Osteocyte (in vitro differentiated cells): ENCODE data around the gene CTU1. TPM values are rescaled to one million over a fixed set of nuclear protein-coding genes. Genes with fewer than 3 reads are reported as not detected.

Experiments used
- DNase-seq: peaks from one replicate; pipeline ENCODE4 v3.0.0; 2021; ENCODE audit warnings: mixed read lengths; ENCODE audit not compliant: unreplicated experiment; ENCODE audit errors: extremely low spot score
- H3K27ac Mint-ChIP-seq: one replicate; pipeline ENCODE4 v1.8.0; 2021; ENCODE audit warnings: mild to moderate bottlenecking, mixed read lengths; ENCODE audit not compliant: unreplicated experiment
- H3K27me3 Mint-ChIP-seq: one replicate; pipeline ENCODE4 v1.8.0; 2021; ENCODE audit warnings: mixed read lengths; ENCODE audit not compliant: unreplicated experiment
- H3K36me3 Mint-ChIP-seq: one replicate; pipeline ENCODE4 v1.8.0; 2021; ENCODE audit warnings: mixed read lengths; ENCODE audit not compliant: unreplicated experiment
- H3K4me1 Mint-ChIP-seq: one replicate; pipeline ENCODE4 v1.8.0; 2021; ENCODE audit warnings: mixed read lengths; ENCODE audit not compliant: unreplicated experiment
- H3K4me3 Mint-ChIP-seq: one replicate; pipeline ENCODE4 v1.8.0; 2021; ENCODE audit warnings: mild to moderate bottlenecking, moderate library complexity, mixed read lengths; ENCODE audit not compliant: unreplicated experiment
- H3K9me3 Mint-ChIP-seq: one replicate; pipeline ENCODE4 v1.8.0; 2021; ENCODE audit warnings: mixed read lengths; ENCODE audit not compliant: unreplicated experiment
- total RNA-seq: library from RNA; stranded (reverse); gene quantifications from 2 replicates; pipeline ENCODE4 v1.2.1, GENCODE V29; 2021
- TF ChIP-seq, protein P1 (sequence below): fragments of 200-600 bp; sonication (generic); IDR thresholded peaks from 2 replicates; pipeline ENCODE4 v1.5.0; 2021; ENCODE audit warnings: antibody characterized with exemption, mild to moderate bottlenecking, moderate library complexity

The CTU1 gene
- total RNA-seq, 1 donor from 2014 or later, result 5.6 TPM

DNA sequence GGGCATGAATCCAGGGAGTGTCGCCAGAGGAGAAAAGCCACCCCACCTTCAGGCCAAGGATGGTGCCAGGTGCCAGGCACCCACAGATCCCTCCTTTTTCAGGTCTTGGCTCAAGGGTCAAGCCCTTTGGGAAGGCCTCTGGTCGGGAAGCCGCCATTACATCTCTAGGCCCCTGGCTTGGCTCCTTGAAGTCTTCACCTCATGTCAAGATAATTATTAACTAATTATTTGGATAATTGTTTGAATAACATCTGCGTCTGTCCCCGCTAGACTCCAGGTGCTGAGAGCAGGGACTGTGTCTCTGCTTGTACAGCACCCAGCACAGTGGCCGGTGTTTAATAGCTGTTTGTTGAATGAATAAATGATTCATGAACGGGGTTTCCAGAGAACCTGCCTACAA, 44.5 kb downstream of the CTU1 start:
- no peak overlapping the region for H3K4me3 Mint-ChIP-seq
- peaks cover 4% of the 10 kb centered on the region for H3K27me3 Mint-ChIP-seq
- H3K4me1 Mint-ChIP-seq, result no peaks in the 10 kb centered on the region
- H3K27ac Mint-ChIP-seq, result no peak overlapping the region
- H3K36me3 Mint-ChIP-seq, result no peaks in the 10 kb centered on the region
- DNase-seq, result no peak
- TF ChIP-seq, protein P1, sequence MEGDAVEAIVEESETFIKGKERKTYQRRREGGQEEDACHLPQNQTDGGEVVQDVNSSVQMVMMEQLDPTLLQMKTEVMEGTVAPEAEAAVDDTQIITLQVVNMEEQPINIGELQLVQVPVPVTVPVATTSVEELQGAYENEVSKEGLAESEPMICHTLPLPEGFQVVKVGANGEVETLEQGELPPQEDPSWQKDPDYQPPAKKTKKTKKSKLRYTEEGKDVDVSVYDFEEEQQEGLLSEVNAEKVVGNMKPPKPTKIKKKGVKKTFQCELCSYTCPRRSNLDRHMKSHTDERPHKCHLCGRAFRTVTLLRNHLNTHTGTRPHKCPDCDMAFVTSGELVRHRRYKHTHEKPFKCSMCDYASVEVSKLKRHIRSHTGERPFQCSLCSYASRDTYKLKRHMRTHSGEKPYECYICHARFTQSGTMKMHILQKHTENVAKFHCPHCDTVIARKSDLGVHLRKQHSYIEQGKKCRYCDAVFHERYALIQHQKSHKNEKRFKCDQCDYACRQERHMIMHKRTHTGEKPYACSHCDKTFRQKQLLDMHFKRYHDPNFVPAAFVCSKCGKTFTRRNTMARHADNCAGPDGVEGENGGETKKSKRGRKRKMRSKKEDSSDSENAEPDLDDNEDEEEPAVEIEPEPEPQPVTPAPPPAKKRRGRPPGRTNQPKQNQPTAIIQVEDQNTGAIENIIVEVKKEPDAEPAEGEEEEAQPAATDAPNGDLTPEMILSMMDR, result no peak
- H3K9me3 Mint-ChIP-seq, result peaks cover 17% of the 10 kb centered on the region

DNA sequence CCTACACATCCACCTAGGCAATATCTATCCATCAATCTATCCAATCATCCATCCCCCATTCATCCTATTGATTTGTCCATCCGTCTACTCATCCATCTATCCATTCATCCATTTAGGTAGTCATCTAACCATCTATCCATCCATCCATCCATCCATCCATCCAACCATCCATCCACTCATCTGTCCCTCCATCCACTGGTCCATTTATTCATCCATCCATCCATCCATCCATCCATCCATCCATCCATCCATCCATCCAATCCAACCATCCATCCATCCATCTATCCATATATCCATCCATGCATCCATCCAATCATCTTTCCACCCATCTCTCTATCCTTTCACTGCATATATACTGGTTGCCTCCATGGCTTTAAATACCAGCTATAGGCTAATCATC, 47.2 kb downstream of the CTU1 start:
- TF ChIP-seq, protein P1, result no peak
- no peak overlapping the region for H3K4me3 Mint-ChIP-seq
- H3K36me3 Mint-ChIP-seq, result no peaks in the 10 kb centered on the region
- no peak overlapping the region for H3K27ac Mint-ChIP-seq
- no peak for DNase-seq
- no peaks in the 10 kb centered on the region for H3K4me1 Mint-ChIP-seq
- H3K27me3 Mint-ChIP-seq, result peaks cover 2% of the 10 kb centered on the region
- peaks cover 11% of the 10 kb centered on the region for H3K9me3 Mint-ChIP-seq

DNA sequence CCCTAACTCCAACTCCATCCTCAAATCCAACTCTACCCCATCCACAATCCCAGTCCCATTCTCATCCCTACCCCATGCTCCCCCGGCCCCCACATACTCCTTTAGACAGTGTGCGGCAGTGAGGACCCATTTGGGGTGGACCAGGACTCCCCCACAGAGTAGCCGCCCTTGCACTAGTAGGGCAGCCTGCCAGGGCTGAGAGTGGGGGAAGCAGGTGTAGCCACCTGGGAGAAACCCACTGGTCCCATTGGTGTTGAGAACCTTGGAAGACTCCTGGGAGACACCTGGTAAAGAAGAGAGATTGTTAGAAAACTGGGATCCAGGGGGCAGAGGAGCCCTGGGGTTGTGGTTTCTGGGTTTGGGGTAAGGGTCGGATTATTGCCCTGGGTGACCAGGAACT, 47.9 kb downstream of the CTU1 start:
- no peak for DNase-seq
- Mint-ChIP-seq H3K27ac (no peak overlapping the region), H3K9me3 (peaks cover 11% of the 10 kb centered on the region), H3K27me3 (no peaks in the 10 kb centered on the region), H3K4me3 (no peak overlapping the region), H3K36me3 (no peaks in the 10 kb centered on the region), H3K4me1 (no peaks in the 10 kb centered on the region)
- TF ChIP-seq, protein P1, result no peak

DNA sequence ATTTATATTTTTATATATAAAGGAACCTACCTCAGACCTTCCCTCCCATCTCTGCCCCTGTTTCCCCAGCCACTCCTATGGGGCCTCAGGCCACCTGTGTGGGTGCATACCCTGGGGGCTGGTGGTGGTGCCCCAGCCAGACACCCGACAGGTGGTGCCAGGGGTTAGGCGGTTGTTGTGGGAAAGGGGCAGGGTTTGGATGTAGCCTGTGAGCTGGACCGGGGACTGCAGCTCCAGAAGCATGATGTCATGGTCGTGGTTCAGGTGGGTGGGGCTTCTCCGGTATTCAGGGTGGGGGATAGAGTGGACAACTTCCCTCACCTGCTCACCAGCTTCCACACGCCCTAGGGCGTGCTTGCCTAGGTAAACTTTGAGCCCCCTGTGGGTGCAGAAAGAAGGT, 48.5 kb downstream of the CTU1 start:
- H3K27ac Mint-ChIP-seq, result no peak overlapping the region
- TF ChIP-seq, protein P1, result no peak
- no peaks in the 10 kb centered on the region for H3K36me3 Mint-ChIP-seq
- no peaks in the 10 kb centered on the region for H3K27me3 Mint-ChIP-seq
- DNase-seq, result no peak
- H3K4me3 Mint-ChIP-seq, result no peak overlapping the region
- no peaks in the 10 kb centered on the region for H3K4me1 Mint-ChIP-seq
- H3K9me3 Mint-ChIP-seq, result peaks cover 11% of the 10 kb centered on the region

DNA sequence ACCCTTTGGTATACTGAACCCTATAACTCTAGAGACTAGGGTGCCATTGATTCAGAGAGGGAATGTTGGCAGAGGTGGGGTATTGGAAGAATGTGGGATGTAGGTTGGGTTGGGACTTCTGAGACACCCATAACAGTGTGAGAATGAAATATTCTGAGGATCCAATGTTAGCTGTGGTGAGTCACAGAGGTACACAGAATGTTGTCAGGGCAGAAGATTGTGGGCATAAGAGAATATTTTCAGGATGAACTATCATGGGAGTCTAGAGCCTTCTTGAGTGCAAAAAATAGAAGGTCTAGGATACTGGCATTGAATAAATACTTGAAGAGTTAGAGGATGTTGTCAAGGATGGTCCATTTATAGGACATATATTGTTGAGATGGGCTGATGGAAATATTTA, 52.3 kb downstream of the CTU1 start:
- Mint-ChIP-seq H3K9me3 (peaks cover 5% of the 10 kb centered on the region), H3K36me3 (no peaks in the 10 kb centered on the region), H3K27ac (no peak overlapping the region), H3K27me3 (no peaks in the 10 kb centered on the region), H3K4me3 (no peak overlapping the region), H3K4me1 (no peaks in the 10 kb centered on the region)
- no peak for DNase-seq
- TF ChIP-seq, protein P1, result no peak

Other genes starting within 250 kb of the CTU1 start
- not detected in 2 replicates for gene KLK2, start 235.0 kb downstream of the CTU1 start, total RNA-seq
- gene KLK4, start 197.0 kb downstream of the CTU1 start, total RNA-seq, result not detected in 2 replicates
- gene KLK5, start 155.4 kb downstream of the CTU1 start, total RNA-seq, result not detected in 2 replicates
- not detected in 2 replicates for gene KLK6, start 138.8 kb downstream of the CTU1 start, total RNA-seq
- not detected in 2 replicates for gene KLK7, start 124.5 kb downstream of the CTU1 start, total RNA-seq
- not detected in 2 replicates for gene KLK8, start 106.8 kb downstream of the CTU1 start, total RNA-seq
- not detected in 2 replicates for gene KLK10, start 88.7 kb downstream of the CTU1 start, total RNA-seq
- not detected in 2 replicates for gene KLK11, start 81.8 kb downstream of the CTU1 start, total RNA-seq
- not detected in 2 replicates for gene KLK12, start 73.4 kb downstream of the CTU1 start, total RNA-seq
- not detected in 2 replicates for gene KLK13, start 43.3 kb downstream of the CTU1 start, total RNA-seq
- not detected in 2 replicates for gene KLK14, start 25.5 kb downstream of the CTU1 start, total RNA-seq
- gene SIGLEC9, start 16.5 kb upstream of the CTU1 start, total RNA-seq, result not detected in 2 replicates
- not detected in 2 replicates for gene SIGLEC7, start 33.9 kb upstream of the CTU1 start, total RNA-seq
- not detected in 2 replicates for gene CD33, start 116.7 kb upstream of the CTU1 start, total RNA-seq
- gene SIGLECL1, start 142.7 kb upstream of the CTU1 start, total RNA-seq, result not detected in 2 replicates
- not detected in 2 replicates for gene IGLON5, start 203.2 kb upstream of the CTU1 start, total RNA-seq
- gene VSIG10L, start 233.7 kb upstream of the CTU1 start, total RNA-seq, result 3.5 TPM in 2 replicates